ES-I3 (cell line): ENCODE data around the gene AVL9.
"Not testable (repeated sequence)": the region's sequence is repeated elsewhere in the genome, so short reads cannot be mapped to it uniquely, and the experiment has no call there.

Source experiments
- H3K36me3 ChIP-seq: 2 replicates; pipeline ENCODE4 v1.6.1; 2013; ENCODE audit warnings: mild to moderate bottlenecking, low read length, control low read depth, moderate library complexity; ENCODE audit not compliant: insufficient read depth
- H3K4me1 ChIP-seq: 2 replicates; pipeline ENCODE4 v1.6.1; 2013; ENCODE audit warnings: mild to moderate bottlenecking, control low read depth, low read length; ENCODE audit not compliant: insufficient read depth
- H3K9ac ChIP-seq: 2 replicates; pipeline ENCODE4 v1.6.1; 2013; ENCODE audit warnings: low read depth, mild to moderate bottlenecking, low read length, moderate library complexity
- H3K9me3 ChIP-seq: 2 replicates; pipeline ENCODE4 v1.6.1; 2013; ENCODE audit warnings: mild to moderate bottlenecking, low read length, moderate library complexity; ENCODE audit not compliant: control insufficient read depth, insufficient read depth

AVL9 gene

GRCh38 chr7:32495298-32496051 lies at the start of gene AVL9:
TSS of gene AVL9 (plus strand) at chr7:32495489. CDS start at chr7:32495710, 221 bp downstream.
- no peaks in the 10 kb centered on the region for H3K36me3 ChIP-seq

DNA sequence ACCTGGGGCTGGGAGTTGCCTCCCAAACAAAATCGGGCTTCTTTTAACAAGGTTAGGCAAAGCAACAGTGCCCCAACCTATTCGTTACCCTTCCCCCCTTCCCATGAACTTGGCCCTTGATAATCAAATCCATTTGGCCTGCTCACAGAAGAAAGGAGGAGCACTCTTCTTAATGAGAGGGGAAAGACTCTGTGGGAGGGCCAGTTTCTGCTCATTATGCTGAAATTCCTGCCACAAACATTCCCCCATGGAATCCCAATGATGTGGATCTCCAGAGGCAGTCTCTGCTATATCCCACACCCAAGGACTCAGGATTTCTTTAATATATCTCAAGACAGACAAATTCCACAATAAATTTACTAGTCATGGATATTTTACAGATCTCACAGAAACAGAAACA lies 48.1 kb upstream of the AVL9 start:
- H3K9ac ChIP-seq: no peak overlapping the region
- H3K36me3 ChIP-seq: no peaks in the 10 kb centered on the region
- H3K4me1 ChIP-seq: no peaks in the 10 kb centered on the region; the same call in 1 of the 2 replicates
- H3K9me3 ChIP-seq: no peaks in the 10 kb centered on the region

More at GRCh38 chr7:32495298-32496051, at the start of gene AVL9:
- Histone ChIP-seq H3K9ac (peak within 1 kb of the TSS; percentile 81), H3K9me3 (no peaks in the 10 kb centered on the region), H3K4me1 (no peaks in the 10 kb centered on the region)

DNA sequence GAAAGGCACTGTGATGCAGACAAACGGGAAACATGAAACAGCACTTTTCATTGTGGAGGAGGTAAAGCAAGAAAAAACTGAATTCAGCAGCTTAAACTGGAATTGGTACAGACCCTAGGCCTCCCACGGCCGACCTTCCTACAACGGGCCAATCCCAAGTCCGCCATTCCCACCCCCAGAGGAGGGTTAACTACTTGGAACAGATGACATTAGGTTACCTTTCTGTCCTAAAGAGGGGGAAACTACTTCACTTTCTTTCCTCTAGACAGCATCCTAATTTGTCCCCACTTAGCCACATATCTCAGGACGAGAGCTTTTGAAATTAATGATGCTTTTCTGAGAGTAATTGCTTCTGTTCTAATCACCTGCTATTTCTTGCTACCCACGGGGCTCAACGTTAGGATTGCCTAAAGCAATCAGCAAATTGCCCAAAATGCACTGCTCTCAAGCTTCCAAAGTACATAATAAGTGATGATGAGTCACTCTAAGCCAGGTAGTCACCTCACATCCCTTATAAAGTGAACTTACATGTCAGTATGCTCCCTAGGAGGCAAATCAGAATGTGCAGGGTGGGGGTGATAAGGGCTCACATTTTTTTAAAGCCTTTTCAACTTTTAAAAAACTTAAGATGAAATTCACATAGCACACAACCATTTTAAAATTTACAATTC lies 41.8 kb upstream of the AVL9 start:
- Histone ChIP-seq H3K4me1 (no peaks in the 10 kb centered on the region), H3K36me3 (no peaks in the 10 kb centered on the region), H3K9ac (no peak overlapping the region), H3K9me3 (no peaks in the 10 kb centered on the region)

DNA sequence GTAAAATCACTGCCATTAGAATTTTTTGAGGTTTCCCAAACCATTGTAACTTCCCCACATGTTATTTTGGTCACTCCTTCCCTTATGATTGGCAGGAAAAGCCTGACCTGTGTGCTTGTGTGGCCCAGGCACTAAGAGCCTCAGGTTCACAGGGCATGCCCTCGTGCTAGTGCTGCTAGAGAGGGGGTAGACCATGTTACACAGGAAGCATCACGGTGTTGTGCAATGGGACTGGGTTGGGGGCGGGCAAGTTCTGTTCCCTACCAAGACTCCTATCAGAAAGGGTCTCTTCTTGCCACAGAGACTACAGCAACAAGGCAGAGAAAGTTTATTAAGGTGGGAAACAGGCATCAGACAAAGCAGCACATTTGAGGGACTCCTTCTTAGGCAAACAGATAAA lies 37.3 kb upstream of the AVL9 start:
- H3K4me1 ChIP-seq: no peaks in the 10 kb centered on the region
- no peak overlapping the region for H3K9ac ChIP-seq
- H3K36me3 ChIP-seq: no peaks in the 10 kb centered on the region
- no peaks in the 10 kb centered on the region for H3K9me3 ChIP-seq

GRCh38 chr7:32459788-32460187 lies 35.5 kb upstream of the AVL9 start:
- Histone ChIP-seq H3K9ac (no peak overlapping the region), H3K4me1 (no peaks in the 10 kb centered on the region), H3K9me3 (no peaks in the 10 kb centered on the region), H3K36me3 (no peaks in the 10 kb centered on the region)

DNA sequence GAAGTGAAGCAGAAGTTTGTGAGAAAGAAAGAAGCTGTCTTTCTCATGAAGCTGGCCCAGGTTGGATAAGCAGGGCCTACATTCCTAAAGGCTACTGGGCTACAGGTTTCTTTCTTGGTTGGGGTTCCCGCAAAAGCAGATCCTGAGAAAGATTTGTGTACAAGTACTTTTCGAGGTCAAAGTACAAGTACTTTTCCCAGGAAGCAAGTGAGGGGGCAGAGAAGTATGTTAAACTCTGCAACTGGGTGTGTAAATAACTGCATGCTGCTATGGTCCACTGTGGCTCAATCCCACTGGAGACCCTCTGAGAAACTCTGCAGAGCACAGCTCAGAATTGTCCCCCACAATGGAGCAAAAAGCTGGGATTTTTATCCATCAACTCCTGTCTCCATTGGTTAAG lies 33.8 kb upstream of the AVL9 start:
- no peaks in the 10 kb centered on the region for H3K9me3 ChIP-seq
- H3K9ac ChIP-seq: no peak overlapping the region
- H3K4me1 ChIP-seq: no peaks in the 10 kb centered on the region
- no peaks in the 10 kb centered on the region for H3K36me3 ChIP-seq

DNA sequence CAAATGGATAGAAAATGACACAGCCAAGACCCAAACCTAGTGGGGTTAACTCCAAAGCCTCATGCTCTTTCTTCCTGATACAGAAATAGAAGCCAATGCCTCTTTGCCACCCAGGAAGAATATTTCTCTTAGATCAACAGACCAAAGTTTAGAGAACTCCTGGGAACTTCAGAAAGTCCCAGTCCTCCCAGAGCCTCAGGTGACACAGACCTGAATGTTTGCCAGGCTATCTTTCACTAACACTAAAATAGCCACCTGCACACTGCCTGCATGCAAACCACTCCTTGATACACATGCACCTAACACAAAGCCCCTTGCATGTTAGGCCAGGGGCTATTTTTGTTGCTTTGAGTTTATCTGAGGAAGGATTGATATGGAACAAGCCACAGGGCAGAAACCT lies 32.8 kb upstream of the AVL9 start:
- Histone ChIP-seq H3K36me3 (no peaks in the 10 kb centered on the region), H3K9me3 (no peaks in the 10 kb centered on the region), H3K4me1 (no peaks in the 10 kb centered on the region), H3K9ac (no peak overlapping the region)

- Histone ChIP-seq H3K4me1 (no peaks in the 10 kb centered on the region), H3K9ac (no peak overlapping the region), H3K9me3 (no peaks in the 10 kb centered on the region), H3K36me3 (no peaks in the 10 kb centered on the region)
These were observed 32.3 kb upstream of the AVL9 start for GRCh38 chr7:32462977-32463376.

GRCh38 chr7:32464641-32465416 lies 30.5 kb upstream of the AVL9 start:
- H3K36me3 ChIP-seq, H3K4me1 ChIP-seq, H3K9me3 ChIP-seq: not testable (repeated sequence)
- H3K9ac ChIP-seq: peak overlapping the region; percentile 51; the same call in 1 of the 2 replicates

DNA sequence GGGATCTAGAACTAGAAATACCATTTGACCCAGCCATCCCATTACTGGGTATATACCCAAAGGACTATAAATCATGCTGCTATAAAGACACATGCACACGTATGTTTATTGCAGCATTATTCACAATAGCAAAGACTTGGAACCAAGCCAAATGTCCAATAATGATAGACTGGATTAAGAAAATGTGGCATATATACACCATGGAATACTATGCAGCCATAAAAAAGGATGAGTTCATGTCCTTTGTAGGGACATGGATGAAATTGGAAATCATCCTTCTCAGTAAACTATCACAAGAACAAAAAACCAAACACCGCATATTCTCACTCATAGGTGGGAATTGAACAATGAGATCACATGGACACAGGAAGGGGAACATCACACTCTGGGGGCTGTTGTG lies 25.3 kb upstream of the AVL9 start:
- H3K9me3 ChIP-seq, H3K36me3 ChIP-seq, H3K4me1 ChIP-seq, H3K9ac ChIP-seq: not testable (repeated sequence)

DNA sequence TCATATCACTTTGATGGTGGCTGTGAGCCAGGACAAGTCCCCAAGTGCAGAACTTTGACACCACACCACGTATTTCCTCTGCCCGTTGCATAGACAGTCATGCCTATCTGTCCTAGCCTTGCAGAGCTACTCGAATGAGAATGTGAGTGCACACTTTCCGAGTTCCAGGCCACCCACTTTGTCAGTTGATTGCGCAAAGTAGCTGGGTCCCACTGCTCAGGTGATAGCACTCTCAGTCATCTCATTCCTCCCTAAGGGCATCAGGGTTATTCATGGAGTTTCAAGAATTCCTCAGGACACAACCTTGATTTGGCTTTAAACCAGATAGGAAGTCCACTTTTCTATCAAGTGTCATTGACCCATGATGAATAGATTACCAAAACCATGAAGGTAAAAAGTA lies 24.4 kb upstream of the AVL9 start:
- Histone ChIP-seq H3K4me1 (no peaks in the 10 kb centered on the region), H3K9ac (no peak overlapping the region), H3K36me3 (no peaks in the 10 kb centered on the region), H3K9me3 (no peaks in the 10 kb centered on the region)

DNA sequence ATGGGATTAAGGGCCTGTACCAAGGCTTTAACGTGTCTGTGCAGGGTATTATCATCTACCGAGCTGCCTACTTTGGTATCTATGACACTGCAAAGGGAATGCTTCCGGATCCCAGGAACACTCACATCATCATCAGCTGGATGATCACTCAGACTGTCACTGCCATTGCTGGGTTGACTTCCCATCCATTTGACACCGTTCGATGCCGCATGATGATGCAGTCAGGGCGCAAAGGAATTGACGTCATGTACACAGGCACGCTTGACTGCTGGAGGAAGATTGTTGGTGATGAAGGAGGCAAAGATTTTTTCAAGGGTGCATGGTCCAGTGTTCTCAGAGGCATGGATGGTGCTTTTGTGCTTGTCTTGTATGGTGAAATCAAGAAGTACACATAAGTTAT lies 23.3 kb upstream of the AVL9 start:
- no peaks in the 10 kb centered on the region for H3K4me1 ChIP-seq
- H3K36me3 ChIP-seq: no peaks in the 10 kb centered on the region
- H3K9ac ChIP-seq: no peak overlapping the region
- H3K9me3 ChIP-seq: no peaks in the 10 kb centered on the region

DNA sequence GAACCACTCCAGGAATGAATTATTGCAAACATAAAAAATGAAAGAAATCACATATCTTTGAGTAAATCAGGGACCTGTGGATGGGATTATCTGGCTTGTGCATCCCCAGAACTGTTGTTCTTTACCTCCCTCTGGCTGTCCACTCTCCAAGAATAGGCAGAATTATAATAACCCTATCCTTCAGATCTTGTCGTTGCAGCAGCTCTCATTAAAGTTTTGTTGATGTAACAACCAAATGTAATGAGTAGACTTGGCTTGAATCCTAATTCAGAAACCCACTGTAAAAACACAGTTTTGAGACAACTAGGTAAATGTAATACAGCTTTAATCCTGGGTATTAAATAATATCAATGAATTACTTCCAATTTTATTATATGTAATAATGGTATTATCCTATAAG lies 21.3 kb upstream of the AVL9 start:
- H3K9ac ChIP-seq: no peak overlapping the region
- H3K9me3 ChIP-seq: no peaks in the 10 kb centered on the region
- no peaks in the 10 kb centered on the region for H3K4me1 ChIP-seq
- no peaks in the 10 kb centered on the region for H3K36me3 ChIP-seq

GRCh38 chr7:32476816-32477648 lies 18.3 kb upstream of the AVL9 start:
- H3K36me3 ChIP-seq: no peaks in the 10 kb centered on the region
- no peaks in the 10 kb centered on the region for H3K4me1 ChIP-seq
- H3K9ac ChIP-seq: no peak overlapping the region
- no peaks in the 10 kb centered on the region for H3K9me3 ChIP-seq
